ENCODE results near the gene KIAA1217. TPM values are rescaled to one million over a fixed set of nuclear protein-coding genes. Genes with fewer than 3 reads are reported as not detected.

Gene KIAA1217
- total RNA-seq, 1 experiment from 2014 or later, result 7.8 TPM

- no peaks in the 10 kb centered on the region for H3K79me2 ChIP-seq (ENCODE audit: insufficient read depth, low read length)
- intact Hi-C loops (cut with micrococcal nuclease), result no loop called here
- H4K20me1 ChIP-seq (ENCODE audit: insufficient read depth), result no peaks in the 10 kb centered on the region
- CTCF ChIA-PET, result no interaction called here
- ATAC-seq (no peak), DNase-seq (ENCODE audit: low read depth, low spot score) (no peak)
- POLR2A ChIA-PET, result no interaction called here
- no peaks in the 10 kb centered on the region for H3K9me2 ChIP-seq (ENCODE audit: insufficient read depth)
- H3K9me3 ChIP-seq (ENCODE audit: control insufficient read depth in 1 of 2, insufficient read depth in 1 of 2, low read depth in 1 of 2, low read length in 2 of 2), result no peaks in the 10 kb centered on the region
- H3K9ac ChIP-seq (ENCODE audit: low read length), result no peak overlapping the region
- no peak overlapping the region for H3K27ac ChIP-seq (ENCODE audit: low read depth, low read length)
- BruUV-seq (replicated peaks), result no TSS peak
- RAD21 ChIA-PET (ENCODE audit: low non-redundant PET in 1 of 2, low total read pairs in 2 of 2, uncharacterized antibody in 2 of 2, unreplicated experiment in 2 of 2), result no interaction called here
- no peak for TF ChIP-seq SIN3A (IDR thresholded peaks at IDR 0.05; ENCODE audit: low read depth)
- no peak for TF ChIP-seq EZH2 (IDR thresholded peaks at IDR 0.05)
- no peak for TF ChIP-seq POLR2A (IDR thresholded peaks at IDR 0.05; ENCODE audit: borderline replicate concordance, extremely low read depth, insufficient read depth, insufficient read length)
- H3K4me1 ChIP-seq (ENCODE audit: control insufficient read depth in 1 of 2, insufficient read depth in 2 of 2, low read length in 2 of 2), result no peaks in the 10 kb centered on the region
- H2AFZ ChIP-seq (ENCODE audit: low read depth, low read length, poor library complexity, severe bottlenecking), result no peak overlapping the region
- H3K36me3 ChIP-seq (ENCODE audit: control insufficient read depth in 1 of 2, insufficient read depth in 2 of 2, low read length in 2 of 2), result no peaks in the 10 kb centered on the region
- no peak overlapping the region for H3K4me2 ChIP-seq (ENCODE audit: low read length)
- no peaks in the 10 kb centered on the region for H3K27me3 ChIP-seq (ENCODE audit: insufficient read depth, low read length)
- H3K4me3 ChIP-seq (replicated peaks in 1 of 2; ENCODE audit: low read depth in 1 of 2, low read length in 2 of 2), result no peak overlapping the region
Observed at GRCh38 chr10:24176658-24177057, 32.3 kb upstream of the KIAA1217 start.

GRCh38 chr10:24177636-24178035 is 31.3 kb upstream of the KIAA1217 start:
- ATAC-seq, result no peak

More at GRCh38 chr10:24177636-24178035, 31.3 kb upstream of the KIAA1217 start:
- Histone ChIP-seq H2AFZ (ENCODE audit: low read depth, low read length, poor library complexity, severe bottlenecking) (no peak overlapping the region), H3K79me2 (ENCODE audit: insufficient read depth, low read length) (no peaks in the 10 kb centered on the region), H3K9ac (ENCODE audit: low read length) (no peak overlapping the region), H3K4me2 (ENCODE audit: low read length) (no peak overlapping the region), H3K9me3 (ENCODE audit: control insufficient read depth in 1 of 2, insufficient read depth in 1 of 2, low read depth in 1 of 2, low read length in 2 of 2) (no peaks in the 10 kb centered on the region), H3K27me3 (ENCODE audit: insufficient read depth, low read length) (no peaks in the 10 kb centered on the region), H3K27ac (ENCODE audit: low read depth, low read length) (no peak overlapping the region), H3K9me2 (ENCODE audit: insufficient read depth) (no peaks in the 10 kb centered on the region), H3K4me3 (replicated peaks in 1 of 2; ENCODE audit: low read depth in 1 of 2, low read length in 2 of 2) (no peak overlapping the region), H3K4me1 (ENCODE audit: control insufficient read depth in 1 of 2, insufficient read depth in 2 of 2, low read length in 2 of 2) (no peaks in the 10 kb centered on the region), H4K20me1 (ENCODE audit: insufficient read depth) (no peaks in the 10 kb centered on the region), H3K36me3 (ENCODE audit: control insufficient read depth in 1 of 2, insufficient read depth in 2 of 2, low read length in 2 of 2) (no peaks in the 10 kb centered on the region)
- RAD21 ChIA-PET (ENCODE audit: low non-redundant PET in 1 of 2, low total read pairs in 2 of 2, uncharacterized antibody in 2 of 2, unreplicated experiment in 2 of 2), result no interaction called here
- POLR2A ChIA-PET, result no interaction called here
- BruUV-seq (replicated peaks), result no TSS peak
- no peak for DNase-seq (ENCODE audit: low read depth, low spot score)
- intact Hi-C loops (cut with micrococcal nuclease), result no loop called here
- TF ChIP-seq YY1 (IDR thresholded peaks at IDR 0.05; ENCODE audit: extremely low read depth, insufficient replicate concordance, low read depth, low read length), result no peak
- no peak for TF ChIP-seq POLR2A (IDR thresholded peaks at IDR 0.05; ENCODE audit: borderline replicate concordance, extremely low read depth, insufficient read depth, insufficient read length)
- no peak for TF ChIP-seq SP1 (IDR thresholded peaks at IDR 0.05; ENCODE audit: low read depth)
- no peak for TF ChIP-seq ELF1 (IDR thresholded peaks at IDR 0.05; ENCODE audit: borderline replicate concordance, low read depth)
- TF ChIP-seq CEBPB (IDR thresholded peaks at IDR 0.05; ENCODE audit: low read depth), result no peak
- no peak for TF ChIP-seq SIN3A (IDR thresholded peaks at IDR 0.05; ENCODE audit: low read depth)
- TF ChIP-seq ATF3 (IDR thresholded peaks at IDR 0.05), result no peak
- no peak for TF ChIP-seq POLR2AphosphoS5 (IDR thresholded peaks at IDR 0.05; ENCODE audit: low read depth, low read length)
- CTCF ChIA-PET, result no interaction called here
